ENCODE results near the gene ALPL.

DNA sequence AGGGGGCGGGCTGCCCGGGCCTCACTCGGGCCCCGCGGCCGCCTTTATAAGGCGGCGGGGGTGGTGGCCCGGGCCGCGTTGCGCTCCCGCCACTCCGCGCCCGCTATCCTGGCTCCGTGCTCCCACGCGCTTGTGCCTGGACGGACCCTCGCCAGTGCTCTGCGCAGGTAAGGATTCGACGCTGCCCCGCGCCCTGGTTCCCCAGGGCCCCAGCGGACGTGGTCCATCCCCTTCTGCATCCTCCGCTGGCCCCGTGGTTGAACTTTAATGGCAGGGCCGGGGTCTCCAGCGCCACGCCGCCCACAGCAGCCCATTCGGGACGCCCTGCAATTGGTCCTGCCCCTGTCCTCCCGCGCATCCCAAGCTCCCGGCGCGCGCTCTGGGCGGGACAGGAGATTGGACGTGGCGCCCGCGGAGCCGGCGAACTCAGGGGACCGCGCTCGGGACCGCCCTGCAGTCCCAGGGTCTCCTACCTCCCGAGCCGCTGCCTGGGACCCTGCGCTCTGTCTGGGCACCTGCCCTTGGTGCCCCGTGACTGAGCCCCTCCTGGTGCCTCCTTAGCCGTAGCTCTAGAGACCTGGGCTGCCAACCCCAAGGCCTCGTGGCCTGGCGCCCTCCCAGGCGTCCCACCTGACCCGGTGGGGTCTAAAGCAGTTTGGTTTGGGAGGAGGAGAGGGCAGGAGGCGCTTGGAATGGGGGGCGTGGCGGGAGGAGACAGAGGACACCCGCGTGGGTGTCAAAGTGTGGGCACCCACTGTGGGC, at the start of gene ALPL:
- TF ChIP-seq CREB1 (IDR thresholded peaks at IDR 0.05; ENCODE audit: low read depth) (no peak), NFXL1 (IDR thresholded peaks at IDR 0.05; ENCODE audit: borderline replicate concordance) (no peak)

Measured in GM12878 (cell line).